Breast epithelium (tissue), 4 donors: ENCODE data around the gene GIPC3. TPM values are rescaled to one million over a fixed set of nuclear protein-coding genes. Genes with fewer than 3 reads are reported as not detected.

ENCODE experiments used
- DNase-seq, 2 donors: peaks; one replicate each; pipeline ENCODE4 v3.0.0-alpha.2; 2019; ENCODE audit warnings: low spot score in 2 of 2
- H3K27ac ChIP-seq, 2 donors: fragments of 200-600 bp; sonication (generic) in 1 of 2; one replicate each; pipeline ENCODE4 v1.5.1; 2016 to 2019; ENCODE audit warnings: mild to moderate bottlenecking in 1 of 2
- H3K27me3 ChIP-seq, 2 donors: fragments of 200-600 bp; sonication (generic) in 1 of 2; one replicate each; pipeline versions ENCODE4 v1.5.1 to v1.6.0; 2017 to 2019; ENCODE audit warnings: control low read depth in 1 of 2, mild to moderate bottlenecking in 1 of 2
- H3K36me3 ChIP-seq: fragments of 200-600 bp; one replicate; pipeline ENCODE4 v1.5.1; 2019
- H3K4me1 ChIP-seq, 2 donors: fragments of 200-600 bp; sonication (generic); one replicate each; pipeline ENCODE4 v1.5.1; 2016 to 2019; ENCODE audit warnings: control low read depth in 1 of 2
- H3K4me3 ChIP-seq, 3 donors: fragments of 200-600 bp; sonication (generic); 1 replicate in 2 of 3; 2 replicates in 1 of 3; pipeline ENCODE4 v1.5.1; 2016 to 2019; ENCODE audit warnings: mild to moderate bottlenecking in 3 of 3, moderate library complexity in 2 of 3
- H3K9me3 ChIP-seq, 2 donors: fragments of 200-600 bp; sonication (generic) in 1 of 2; one replicate each; pipeline ENCODE4 v1.5.1; 2016 to 2019; ENCODE audit warnings: control low read depth in 1 of 2
- CTCF ChIP-seq, 3 donors: fragments of 450-650 bp; IDR thresholded peaks; one replicate each; pipeline ENCODE4 v1.5.1; 2016 to 2017; ENCODE audit warnings: antibody characterized with exemption in 3 of 3, mild to moderate bottlenecking in 3 of 3, moderate library complexity in 3 of 3
- POLR2A ChIP-seq: fragments of 450-650 bp; IDR thresholded peaks from one replicate; pipeline ENCODE4 v1.6.1; 2016; ENCODE audit warnings: antibody characterized with exemption, mild to moderate bottlenecking, moderate library complexity
- POLR2AphosphoS5 ChIP-seq, 3 donors: sonication (generic); formaldehyde crosslinking; IDR thresholded peaks; one replicate each; pipeline ENCODE4 v1.6.1; 2017; ENCODE audit warnings: antibody characterized with exemption in 3 of 3
- intact Hi-C: fragments of 100-400 bp; cut with DNase I; formaldehyde crosslinking; loops from one replicate; pipeline ENCODE4 v1.15.1; 2023; ENCODE audit warnings: low total_unique reads
- total RNA-seq, 3 donors: library from RNA; depleted of rRNA; stranded (reverse); fragments of >200 nt; gene quantifications; one replicate each; pipeline ENCODE4 v1.1.0, GENCODE V29; 2016

The GIPC3 gene
- total RNA-seq, 3 donors from 2014 or later = 0.29 to 0.66 (median 0.64) TPM

DNA sequence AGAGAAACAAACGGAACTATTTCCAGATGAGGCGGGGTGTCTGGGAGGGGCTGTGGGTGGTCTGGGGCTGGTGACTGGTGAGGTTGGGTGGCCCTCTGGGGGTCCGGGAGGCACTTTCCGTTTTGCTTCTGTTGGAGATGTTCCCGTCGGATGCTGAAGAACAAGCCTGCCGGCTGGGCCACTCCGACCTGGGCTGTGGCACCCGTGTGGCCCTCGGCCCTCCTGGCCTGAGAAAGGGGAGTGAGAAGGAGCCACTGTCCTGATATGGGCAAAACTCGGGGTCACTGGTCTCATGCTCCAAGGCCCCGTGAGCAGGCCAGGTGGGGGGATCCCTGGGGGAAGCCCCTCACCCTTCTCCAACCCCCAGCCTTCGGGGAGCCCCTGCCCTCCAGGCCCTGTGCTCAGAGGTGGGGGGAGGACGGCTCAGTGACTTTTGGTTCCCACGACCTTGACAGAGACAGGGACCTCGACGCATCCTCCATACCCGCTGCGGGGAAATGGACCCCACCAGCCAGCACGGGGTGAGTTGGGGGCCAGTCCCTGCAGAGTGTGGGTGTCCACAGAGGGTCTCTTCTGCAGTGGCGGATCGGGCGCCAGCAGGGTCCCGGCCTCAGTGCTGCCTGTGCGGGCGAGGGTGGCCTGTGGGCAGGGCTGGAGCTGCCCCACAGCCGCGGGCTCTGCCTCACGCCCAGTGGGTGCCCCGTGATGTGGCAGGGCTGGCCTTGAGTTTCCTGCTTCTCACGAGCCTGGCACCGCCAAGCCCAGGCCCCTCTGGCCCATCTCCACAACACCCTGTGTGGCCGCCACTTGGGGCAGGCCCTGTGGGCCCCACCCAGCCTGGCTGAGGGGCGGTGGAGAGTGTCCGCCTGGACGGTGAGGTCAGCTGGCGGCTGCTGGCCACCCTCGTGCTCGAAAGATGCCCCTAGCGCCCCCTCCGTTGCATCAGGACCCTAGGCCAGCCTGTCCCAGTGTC is 25.8 kb downstream of the GIPC3 start:
- TF ChIP-seq POLR2A (no peak), CTCF (IDR thresholded peaks at IDR 0.05) (no peak), POLR2AphosphoS5 (IDR thresholded peaks at IDR 0.05) (no peak)
- no peak for DNase-seq
- Histone ChIP-seq H3K27ac (no peak overlapping the region), H3K36me3 (peaks cover 9% of the 10 kb centered on the region), H3K27me3 (no peaks in the 10 kb centered on the region), H3K4me3 (no peak overlapping the region), H3K9me3 (no peaks in the 10 kb centered on the region), H3K4me1 (peaks cover 0 to 7% of the 10 kb centered on the region in 2 donors)
- intact Hi-C loops = no loop called here

GRCh38 chr19:3611841-3612240 is 26.6 kb downstream of the GIPC3 start:
- Histone ChIP-seq H3K36me3 (peaks cover 9% of the 10 kb centered on the region), H3K9me3 (no peaks in the 10 kb centered on the region), H3K27ac (no peak overlapping the region), H3K4me3 (no peak overlapping the region), H3K4me1 (peaks cover 0 to 5% of the 10 kb centered on the region in 2 donors), H3K27me3 (no peaks in the 10 kb centered on the region)
- no peak for DNase-seq
- TF ChIP-seq CTCF (IDR thresholded peaks at IDR 0.05) = no peak
- TF ChIP-seq POLR2A = no peak
- no peak for TF ChIP-seq POLR2AphosphoS5 (IDR thresholded peaks at IDR 0.05)
- intact Hi-C loops = no loop called here

DNA sequence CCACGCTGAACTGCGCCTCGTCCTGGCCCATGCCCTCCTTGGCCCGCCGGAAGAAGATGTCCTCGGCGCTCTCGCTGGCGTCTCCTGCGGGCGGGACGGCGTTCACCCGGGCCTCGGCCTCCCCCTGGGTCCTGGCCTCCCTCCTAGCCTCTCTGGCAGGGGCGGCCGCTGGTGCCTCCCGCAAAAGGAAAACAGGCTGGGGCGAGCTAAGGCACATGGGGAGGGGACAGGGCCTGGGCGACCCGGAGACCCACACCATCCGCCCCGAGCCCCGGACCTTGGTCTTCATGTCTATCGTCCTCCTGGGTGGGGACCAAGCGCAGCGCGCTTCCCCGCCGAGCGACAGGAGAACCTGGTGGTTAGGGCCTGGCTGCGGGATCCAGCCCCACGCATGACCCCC is 27.1 kb downstream of the GIPC3 start:
- intact Hi-C loops = no loop called here
- H3K36me3 ChIP-seq = peaks cover 9% of the 10 kb centered on the region
- H3K4me1 ChIP-seq = no peaks in the 10 kb centered on the region
- H3K9me3 ChIP-seq = no peaks in the 10 kb centered on the region
- H3K27ac ChIP-seq = no peak overlapping the region
- H3K4me3 ChIP-seq = no peak overlapping the region
- DNase-seq = no peak
- TF ChIP-seq POLR2A (no peak), CTCF (IDR thresholded peaks at IDR 0.05) (no peak), POLR2AphosphoS5 (IDR thresholded peaks at IDR 0.05) (no peak)
- H3K27me3 ChIP-seq = no peaks in the 10 kb centered on the region

DNA sequence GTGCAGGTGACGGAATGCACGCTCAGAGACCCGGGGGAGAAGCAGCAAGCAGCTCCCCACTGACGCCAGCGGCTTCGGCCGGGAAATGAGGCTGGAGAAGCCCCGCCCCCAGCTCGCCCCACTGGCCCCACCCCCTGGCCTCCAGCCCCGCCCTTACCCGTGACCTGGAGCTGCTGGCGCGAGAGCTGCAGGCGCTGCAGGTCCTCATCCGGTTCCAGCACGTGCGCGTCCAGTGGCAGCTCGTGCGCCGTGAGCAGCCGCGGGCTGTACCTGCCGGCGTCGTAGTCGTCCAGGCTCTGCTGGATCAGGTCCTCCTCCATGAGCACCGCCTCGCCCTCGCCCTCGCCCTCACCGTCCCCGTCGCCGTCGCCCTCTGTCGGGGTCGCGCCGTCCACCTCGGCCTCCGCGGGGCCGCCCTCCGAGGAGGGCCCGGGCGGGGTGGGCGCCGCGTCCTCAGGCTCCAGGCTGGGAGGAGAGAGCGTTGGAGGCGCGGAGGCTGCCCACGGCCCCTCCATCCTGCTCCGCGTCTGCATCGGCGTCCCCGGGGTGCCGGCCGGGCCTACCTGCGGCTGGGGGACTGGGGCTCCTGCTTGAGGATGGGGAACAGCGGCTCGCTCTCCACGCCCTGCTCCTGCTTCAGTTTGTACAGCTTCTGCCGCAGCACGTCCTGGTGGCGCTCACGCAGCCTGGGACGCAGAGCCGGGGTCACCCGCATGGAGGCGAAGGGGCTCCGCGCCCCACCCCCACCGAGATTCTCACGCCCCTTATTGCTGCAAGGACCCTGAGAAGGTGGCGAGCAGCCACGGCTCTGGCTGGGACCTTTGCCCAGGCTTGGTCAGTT is 27.8 kb downstream of the GIPC3 start:
- TF ChIP-seq POLR2AphosphoS5 (IDR thresholded peaks at IDR 0.05) = no peak
- TF ChIP-seq CTCF (IDR thresholded peaks at IDR 0.05) = no peak
- Histone ChIP-seq H3K9me3 (no peaks in the 10 kb centered on the region), H3K27me3 (no peaks in the 10 kb centered on the region), H3K27ac (no peak overlapping the region), H3K36me3 (peaks cover 9% of the 10 kb centered on the region), H3K4me3 (no peak overlapping the region), H3K4me1 (no peaks in the 10 kb centered on the region)
- intact Hi-C loops = no loop called here
- no peak for DNase-seq
